Measurements from ENCODE around the gene LIMS2. TPM values are rescaled to one million over a fixed set of nuclear protein-coding genes. Genes with fewer than 3 reads are reported as not detected.

LIMS2 gene
- total and polyA plus RNA-seq, 2 donors (not counting 3 experiments of a cell fraction or from before 2014, with no cell fraction given) = 48.3 to 55.6 TPM

GRCh38 chr2:127697482-127698180 lies 22.3 kb upstream of the LIMS2 start:
- dilution Hi-C loops (cut with MboI; ENCODE audit: extremely low pct_ligation_motif_present, low sequenced_read_pairs) = no loop called here

More at GRCh38 chr2:127697482-127698180, 22.3 kb upstream of the LIMS2 start:
- Histone ChIP-seq H3K4me1 (ENCODE audit: control insufficient read depth, extremely low read depth, insufficient read depth, low read length) (peaks cover 15% of the 10 kb centered on the region), H3K9ac (replicated peaks; ENCODE audit: extremely low read depth, insufficient read depth, low read length) (no peak overlapping the region), H3K36me3 (ENCODE audit: control insufficient read depth in 2 of 2, extremely low read depth in 1 of 2, insufficient read depth in 2 of 2, low read length in 2 of 2) (no peaks in the 10 kb centered on the region), H3K4me3 (replicated peaks in 1 of 3; ENCODE audit: insufficient read depth in 1 of 3, low read depth in 1 of 3, low read length in 3 of 3) (no peak overlapping the region), H2AFZ (ENCODE audit: low read depth, low read length) (no peak overlapping the region), H4K20me1 (replicated peaks; ENCODE audit: control insufficient read depth, extremely low read depth, insufficient read depth, low read length) (no peaks in the 10 kb centered on the region), H3K9me3 (replicated peaks; ENCODE audit: control insufficient read depth, insufficient read depth, low read length) (no peaks in the 10 kb centered on the region), H3K79me2 (ENCODE audit: control insufficient read depth, insufficient read depth, low read length) (peaks cover 2% of the 10 kb centered on the region), H3K9me1 (replicated peaks; ENCODE audit: control insufficient read depth, extremely low read depth, insufficient read depth, low read length) (no peaks in the 10 kb centered on the region), H3K27ac (ENCODE audit: insufficient read depth, low read depth, low read length) (no peak overlapping the region), H3K27me3 (ENCODE audit: control insufficient read depth in 2 of 2, insufficient read depth in 2 of 2, low read length in 2 of 2) (no peaks in the 10 kb centered on the region), H3K4me2 (ENCODE audit: insufficient read depth, low read length) (no peak overlapping the region)
- TF ChIP-seq POLR2A (IDR thresholded peaks at IDR 0.05; ENCODE audit: low read depth, low read length) = no peak
- TF ChIP-seq POLR2AphosphoS5 (IDR thresholded peaks at IDR 0.05; ENCODE audit: insufficient read depth, low read depth, low read length) = no peak
- no peak for TF ChIP-seq JUN (IDR thresholded peaks at IDR 0.05; ENCODE audit: borderline replicate concordance, insufficient read depth, insufficient read length, low read depth)
- no peak for TF ChIP-seq MYC (IDR thresholded peaks at IDR 0.05; ENCODE audit: low read depth, low read length)
- no peak for TF ChIP-seq MAX (IDR thresholded peaks at IDR 0.05; ENCODE audit: insufficient read depth, insufficient read length)
- TF ChIP-seq CTCF (IDR thresholded peaks at IDR 0.05; ENCODE audit: extremely low read depth in 1 of 2, insufficient read depth in 1 of 2, low read depth in 1 of 2, low read length in 2 of 2) = no peak
- no peak for TF ChIP-seq EZH2 (IDR thresholded peaks at IDR 0.05; ENCODE audit: borderline replicate concordance, low read depth, low read length, severe bottlenecking)
- no peak for TF ChIP-seq GATA2 (IDR thresholded peaks at IDR 0.05; ENCODE audit: insufficient read depth, insufficient read length, low read depth, low read length)
- no peak for TF ChIP-seq FOS (IDR thresholded peaks at IDR 0.05; ENCODE audit: borderline replicate concordance, insufficient read depth, low read length)
- BruUV-seq (replicated peaks) = no TSS peak
- intact Hi-C loops (cut with micrococcal nuclease) = loop anchor here (1.0 kb wide), 1 partner anchor 22 kb away; the partner anchor contains the start of gene LIMS2
- ChIA-PET CTCF (interaction anchor here (1.0 to 4.2 kb wide), 2 partner anchors 22 to 106 kb away, joined by 3 to 162 read pairs; partner anchors contain the start of gene LIMS2), POLR2A (interaction anchor here (0.8 kb wide), 1 partner anchor 23 kb away, joined by 3 read pairs; the partner anchor contains the start of gene LIMS2)
- no peak for FAIRE-seq
- DNase-seq (ENCODE audit: low read depth, low spot score) = no peak
